Gastroesophageal sphincter (tissue), 4 donors: ENCODE measurements around the gene HSD17B1. TPM values are rescaled to one million over a fixed set of nuclear protein-coding genes. Genes with fewer than 3 reads are reported as not detected.

ENCODE experiments used
- ATAC-seq: fragments of 150-250 bp; one replicate; pipeline ENCODE4 v1.9.1; 2016; ENCODE audit warnings: mild to moderate bottlenecking, moderate library complexity
- H3K27ac ChIP-seq, 4 donors: fragments of 200-600 bp; sonication (generic) in 3 of 4; 1 replicate in 3 of 4; 2 replicates in 1 of 4; pipeline ENCODE4 v1.5.1; 2016 to 2019
- H3K27me3 ChIP-seq: fragments of 200-600 bp; sonication (generic); one replicate; pipeline ENCODE4 v1.5.1; 2019
- H3K36me3 ChIP-seq, 2 donors: fragments of 200-600 bp; sonication (generic); one replicate each; pipeline ENCODE4 v1.5.1; 2019; ENCODE audit warnings: control low read depth in 1 of 2
- H3K4me1 ChIP-seq, 3 donors: fragments of 200-600 bp; sonication (generic); 1 replicate in 2 of 3; 2 replicates in 1 of 3; pipeline ENCODE4 v1.5.1; 2016 to 2019; ENCODE audit warnings: control low read depth in 2 of 3
- H3K4me3 ChIP-seq, 2 donors: fragments of 200-600 bp; sonication (generic); one replicate each; pipeline ENCODE4 v1.5.1; 2019; ENCODE audit warnings: mild to moderate bottlenecking in 1 of 2, moderate library complexity in 1 of 2
- H3K9me3 ChIP-seq, 3 donors: fragments of 200-600 bp; sonication (generic); one replicate each; pipeline ENCODE4 v1.5.1; 2017 to 2019; ENCODE audit warnings: control low read depth in 2 of 3
- EP300 ChIP-seq: sonication (generic); formaldehyde crosslinking; IDR thresholded peaks from one replicate; pipeline ENCODE4 v1.6.1; 2017; ENCODE audit warnings: antibody characterized with exemption, mild to moderate bottlenecking
- POLR2A ChIP-seq, 2 donors: fragments of 450-650 bp; IDR thresholded peaks; one replicate each; pipeline ENCODE4 v1.6.1; 2017; ENCODE audit warnings: antibody characterized with exemption in 2 of 2, mild to moderate bottlenecking in 2 of 2, moderate library complexity in 1 of 2
- POLR2AphosphoS5 ChIP-seq: sonication (generic); formaldehyde crosslinking; IDR thresholded peaks from one replicate; pipeline ENCODE4 v1.6.1; 2017; ENCODE audit warnings: antibody characterized with exemption
- WGBS, 2 donors: methylation state at CpG; one replicate each; pipeline ENCODE4 v1.1.5; 2018; ENCODE audit warnings: low coverage in 1 of 2; 5-methylcytosine and 5-hydroxymethylcytosine counted together
- total RNA-seq, 4 donors: library from RNA; depleted of rRNA; stranded (reverse); fragments of >200 nt; gene quantifications; one replicate each; pipeline ENCODE4 v1.1.0, GENCODE V29; 2016
- TF ChIP-seq, protein P1 (sequence below), 4 experiments: fragments of 200-600 bp in 2 of 4; fragments of 450-650 bp in 2 of 4; sonication (generic) in 1 of 4; IDR thresholded peaks; one replicate each; pipeline ENCODE4 v1.5.1; 2017 to 2019; ENCODE audit warnings: antibody characterized with exemption in 4 of 4, mild to moderate bottlenecking in 2 of 4, moderate library complexity in 2 of 4

Gene HSD17B1
- total RNA-seq, 4 donors from 2014 or later = 0.39 to 1.4 (median 0.69) TPM

DNA sequence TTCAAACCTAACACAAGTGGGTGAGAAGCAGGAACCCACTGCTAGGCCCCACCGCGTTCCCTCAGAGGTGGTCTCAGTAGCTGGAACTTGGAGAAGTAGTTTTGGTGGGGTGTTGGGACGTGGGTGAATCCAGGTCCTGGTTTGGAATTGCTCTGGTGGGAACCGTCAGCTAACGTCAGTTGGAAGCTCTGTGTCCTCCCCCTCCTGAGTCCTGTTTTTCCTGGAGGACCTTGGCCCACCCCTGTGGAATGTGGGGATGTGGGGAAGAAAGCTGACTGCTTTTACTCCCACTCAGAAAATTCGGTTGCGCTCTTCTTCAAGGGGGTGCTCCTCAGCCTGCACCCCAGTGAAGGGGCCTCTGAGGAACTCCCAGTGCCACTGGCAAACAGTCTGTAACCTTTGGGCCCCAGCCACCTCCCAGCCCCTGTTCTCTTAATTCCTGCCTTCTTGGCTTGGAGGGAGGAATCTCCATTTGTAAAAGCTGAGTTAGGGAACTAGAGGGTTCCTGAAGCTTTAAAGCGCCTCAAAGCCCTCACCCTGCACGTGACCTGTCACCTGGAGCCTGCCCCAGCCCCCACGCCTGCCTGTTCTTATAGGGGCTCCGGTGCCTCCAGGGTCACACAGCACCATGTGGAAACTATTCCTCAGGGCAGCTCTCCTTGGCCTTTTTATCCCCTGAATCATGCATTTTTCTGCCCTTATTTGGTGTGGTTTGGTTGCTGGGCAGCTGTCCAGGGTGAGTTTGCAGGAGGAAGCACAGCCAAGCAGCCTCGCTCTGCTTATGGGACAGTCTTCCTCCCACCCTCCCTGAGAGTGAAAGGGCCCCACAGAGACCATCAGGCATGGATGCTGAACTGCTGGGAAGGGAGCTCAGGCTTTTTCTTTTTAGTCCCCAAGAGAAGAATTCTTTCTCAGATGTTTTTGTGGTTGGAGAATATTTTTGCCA lies 32.9 kb upstream of the HSD17B1 start:
- ATAC-seq = peak; percentile 81
- peak overlapping the region; percentile 90 to 98 (median 96) for H3K27ac ChIP-seq
- TF ChIP-seq, protein P1, sequence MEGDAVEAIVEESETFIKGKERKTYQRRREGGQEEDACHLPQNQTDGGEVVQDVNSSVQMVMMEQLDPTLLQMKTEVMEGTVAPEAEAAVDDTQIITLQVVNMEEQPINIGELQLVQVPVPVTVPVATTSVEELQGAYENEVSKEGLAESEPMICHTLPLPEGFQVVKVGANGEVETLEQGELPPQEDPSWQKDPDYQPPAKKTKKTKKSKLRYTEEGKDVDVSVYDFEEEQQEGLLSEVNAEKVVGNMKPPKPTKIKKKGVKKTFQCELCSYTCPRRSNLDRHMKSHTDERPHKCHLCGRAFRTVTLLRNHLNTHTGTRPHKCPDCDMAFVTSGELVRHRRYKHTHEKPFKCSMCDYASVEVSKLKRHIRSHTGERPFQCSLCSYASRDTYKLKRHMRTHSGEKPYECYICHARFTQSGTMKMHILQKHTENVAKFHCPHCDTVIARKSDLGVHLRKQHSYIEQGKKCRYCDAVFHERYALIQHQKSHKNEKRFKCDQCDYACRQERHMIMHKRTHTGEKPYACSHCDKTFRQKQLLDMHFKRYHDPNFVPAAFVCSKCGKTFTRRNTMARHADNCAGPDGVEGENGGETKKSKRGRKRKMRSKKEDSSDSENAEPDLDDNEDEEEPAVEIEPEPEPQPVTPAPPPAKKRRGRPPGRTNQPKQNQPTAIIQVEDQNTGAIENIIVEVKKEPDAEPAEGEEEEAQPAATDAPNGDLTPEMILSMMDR (IDR thresholded peaks at IDR 0.05) = peak in 2 of 4 experiments; percentile 47 to 50
- TF ChIP-seq POLR2A (IDR thresholded peaks at IDR 0.05) = no peak
- TF ChIP-seq POLR2AphosphoS5 = peak; percentile 91
- H3K36me3 ChIP-seq = peaks cover 0 to 20% of the 10 kb centered on the region in 2 donors
- H3K9me3 ChIP-seq = no peaks in the 10 kb centered on the region
- H3K4me1 ChIP-seq = peaks cover 48 to 95% (median 68%) of the 10 kb centered on the region in 3 donors
- no peak overlapping the region for H3K4me3 ChIP-seq
- WGBS, 2 donors = 6 to 40% methylated on average over 2 to 9 of the region's 12 CpGs
- no peaks in the 10 kb centered on the region for H3K27me3 ChIP-seq

DNA sequence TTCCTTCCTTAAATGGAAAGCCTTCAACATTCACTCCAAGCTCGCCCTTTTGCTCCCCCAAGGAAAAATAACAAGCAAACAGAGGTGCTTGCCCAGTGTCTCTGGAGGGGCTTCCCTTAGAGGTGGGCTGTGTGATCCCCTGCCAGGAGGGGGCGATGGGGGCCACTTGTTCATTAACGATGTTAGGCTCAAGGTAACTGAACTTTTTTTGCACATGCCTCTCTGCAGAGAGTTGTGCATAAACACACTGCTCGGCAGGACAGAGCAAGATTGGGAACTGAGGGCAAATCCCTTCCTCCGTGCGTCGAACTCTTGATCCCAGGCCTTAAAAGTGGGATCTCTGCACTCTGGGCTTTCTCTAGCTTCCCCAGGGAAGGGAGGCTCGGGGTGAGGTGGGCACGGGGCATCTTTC lies 32.2 kb upstream of the HSD17B1 start:
- Histone ChIP-seq H3K9me3 (no peaks in the 10 kb centered on the region), H3K36me3 (peaks cover 0 to 14% of the 10 kb centered on the region in 2 donors), H3K27me3 (no peaks in the 10 kb centered on the region), H3K4me1 (peaks cover 48 to 99% (median 71%) of the 10 kb centered on the region in 3 donors), H3K27ac (peak overlapping the region; percentile 90 to 98 (median 96)), H3K4me3 (no peak overlapping the region)
- 0 to 11% methylated on average over 3 to 4 of the region's 9 CpGs for WGBS, 2 donors
- TF ChIP-seq EP300 (no peak), POLR2A (IDR thresholded peaks at IDR 0.05) (no peak), POLR2AphosphoS5 (no peak)
- TF ChIP-seq, protein P1 (IDR thresholded peaks at IDR 0.05) = no peak
- no peak for ATAC-seq

DNA sequence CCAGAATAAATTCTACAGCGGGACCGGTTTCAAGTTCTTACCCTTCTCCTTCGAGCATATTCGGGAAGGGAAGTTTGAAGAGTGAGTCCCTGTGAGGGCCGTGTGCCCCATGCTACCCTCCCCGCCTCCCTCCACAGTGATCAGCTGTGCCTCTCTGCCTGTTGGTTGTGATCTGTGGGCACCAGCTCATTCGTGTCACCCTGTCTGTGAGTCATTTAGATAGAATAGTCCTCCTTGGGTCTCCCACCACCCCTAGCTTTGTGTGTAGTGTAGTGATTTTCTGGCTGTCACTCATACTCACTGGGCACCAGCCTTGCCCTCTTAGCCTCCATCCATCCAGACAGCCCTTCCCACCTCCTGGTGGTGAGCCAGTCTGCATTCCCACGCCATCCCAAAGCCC lies 31.7 kb upstream of the HSD17B1 start:
- H3K4me3 ChIP-seq = no peak overlapping the region
- no peak for TF ChIP-seq EP300
- no peak for TF ChIP-seq POLR2A (IDR thresholded peaks at IDR 0.05)
- no peak for TF ChIP-seq POLR2AphosphoS5
- TF ChIP-seq, protein P1 (IDR thresholded peaks at IDR 0.05) = no peak

DNA sequence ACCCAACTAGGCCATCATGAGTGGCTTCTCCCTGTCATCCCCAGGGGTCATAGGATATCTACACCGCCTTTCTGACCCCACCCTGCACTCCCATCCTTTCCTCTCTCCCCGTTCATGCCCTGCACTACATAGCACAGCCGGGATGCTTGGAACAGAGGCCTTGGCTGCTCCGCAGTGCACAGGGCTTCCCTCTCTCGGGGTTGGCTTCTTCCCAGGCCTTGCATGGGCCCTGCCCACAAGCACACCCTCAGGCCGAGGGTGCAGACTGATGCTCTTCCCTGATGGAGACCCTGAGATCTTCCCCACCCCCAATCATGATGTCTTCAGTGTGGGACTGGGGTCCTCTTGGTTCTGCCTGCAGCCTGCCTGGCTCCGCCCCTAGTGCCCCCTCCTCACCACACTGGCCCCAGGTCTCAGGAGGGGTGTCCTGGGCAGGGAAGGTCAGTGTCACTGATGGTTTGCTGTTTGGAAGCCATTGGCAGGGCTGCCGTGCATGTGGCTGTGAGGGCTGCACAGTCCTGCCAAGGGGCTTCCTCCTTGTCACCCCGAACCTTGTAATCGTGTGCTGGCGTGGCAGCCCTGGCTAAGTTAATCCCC lies 31.0 kb upstream of the HSD17B1 start:
- WGBS, 2 donors = 29% methylated on average over 2 of the region's 11 CpGs; no CpG with 5 or more reads in 1 of the 2 donors
- Histone ChIP-seq H3K4me3 (no peak overlapping the region), H3K4me1 (peaks cover 48 to 99% (median 72%) of the 10 kb centered on the region in 3 donors), H3K27ac (peak overlapping the region; percentile 90 to 98 (median 96)), H3K36me3 (peaks cover 0 to 3% of the 10 kb centered on the region in 2 donors), H3K9me3 (no peaks in the 10 kb centered on the region), H3K27me3 (no peaks in the 10 kb centered on the region)
- no peak for ATAC-seq
- TF ChIP-seq EP300 (no peak), POLR2A (IDR thresholded peaks at IDR 0.05) (no peak), POLR2AphosphoS5 (no peak)
- TF ChIP-seq, protein P1 (IDR thresholded peaks at IDR 0.05) = no peak

More for the DNA sequence above, 31.7 kb upstream of the HSD17B1 start:
- peak overlapping the region; percentile 90 to 98 (median 96) for H3K27ac ChIP-seq
- ATAC-seq = no peak
- no peaks in the 10 kb centered on the region for H3K9me3 ChIP-seq
- no peaks in the 10 kb centered on the region for H3K27me3 ChIP-seq
- H3K4me1 ChIP-seq = peaks cover 48 to 99% (median 72%) of the 10 kb centered on the region in 3 donors
- peaks cover 0 to 10% of the 10 kb centered on the region in 2 donors for H3K36me3 ChIP-seq
- 14 to 60% methylated on average over 1 to 7 of the region's 8 CpGs for WGBS, 2 donors
